ENCODE measurements around the gene MLC1.

MLC1 gene

DNA sequence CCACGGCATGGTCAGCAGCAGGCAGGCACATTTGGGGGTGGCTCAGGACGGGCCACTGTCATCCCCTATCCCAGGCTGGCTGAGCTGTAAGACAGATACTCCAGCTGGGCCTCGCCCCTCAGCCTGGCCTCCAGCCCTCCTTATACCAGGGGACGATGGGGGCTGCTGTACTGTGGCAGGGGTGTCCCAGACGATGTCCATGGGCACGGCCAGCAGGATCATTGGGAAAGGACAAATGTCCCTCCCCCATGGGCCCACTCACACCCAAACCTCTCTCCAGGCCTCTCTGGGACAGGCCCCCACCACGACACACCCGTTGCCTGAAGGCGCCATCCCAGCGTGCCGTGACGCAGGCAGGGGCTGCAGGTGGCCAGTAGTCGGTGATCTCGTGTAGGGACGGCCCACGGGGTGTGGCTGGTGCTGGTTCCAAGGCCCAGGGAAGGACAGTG, 71.1 kb downstream of the MLC1 start:
- no peak for DNase-seq

DNA sequence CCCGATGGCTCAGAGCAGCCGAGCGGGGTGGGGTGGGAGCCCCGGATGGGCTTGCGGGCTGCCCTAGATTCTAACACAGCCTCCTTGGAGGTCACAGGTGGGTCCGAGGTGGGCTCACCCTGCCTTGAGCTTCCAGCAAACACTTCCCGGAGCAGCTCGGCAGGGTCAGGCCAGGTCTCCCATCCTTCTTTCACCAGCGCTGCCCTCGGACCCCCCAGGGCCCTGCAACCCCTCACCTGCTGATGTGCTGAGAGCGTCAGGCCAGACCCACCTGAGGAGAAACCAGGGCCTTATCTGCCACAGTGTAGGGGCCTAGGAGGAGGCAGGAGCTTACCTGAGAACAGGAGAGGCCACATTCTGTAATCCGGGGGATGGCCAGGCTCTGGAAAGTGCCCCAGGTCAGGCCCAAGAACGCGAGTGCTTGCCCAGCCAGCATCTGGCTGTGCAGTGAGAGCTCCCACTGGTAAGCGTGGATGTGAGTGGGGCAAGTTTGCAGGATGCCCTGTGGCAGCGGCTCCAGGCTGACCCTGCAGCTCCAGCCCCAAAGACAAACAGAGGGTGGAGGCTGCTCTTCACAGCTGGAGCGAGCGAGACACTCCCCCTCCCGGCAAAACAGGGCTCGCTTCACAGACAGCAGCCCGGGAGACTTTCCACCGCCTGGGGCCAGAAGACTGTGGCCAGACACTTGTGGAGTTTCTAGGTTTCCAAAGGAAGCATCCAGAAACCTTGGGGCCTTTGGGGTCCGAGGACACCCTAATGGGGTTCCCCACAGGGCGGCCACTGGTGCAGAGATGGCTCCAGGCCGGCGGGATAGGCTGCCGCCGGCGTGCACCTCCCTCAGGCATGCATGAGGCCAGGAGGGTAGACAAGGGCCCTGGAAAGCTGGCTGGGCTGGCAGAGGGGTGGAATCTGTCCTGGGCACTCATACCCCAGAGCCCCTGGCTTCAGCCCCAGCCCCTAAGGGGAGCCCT, 72.7 kb downstream of the MLC1 start, which contains the start of gene IL17REL:
TSS of gene IL17REL (minus strand) at position 555 of the 971 bp plus-strand sequence. CDS start at position 436, 119 bp downstream.
- no peak for DNase-seq

DNA sequence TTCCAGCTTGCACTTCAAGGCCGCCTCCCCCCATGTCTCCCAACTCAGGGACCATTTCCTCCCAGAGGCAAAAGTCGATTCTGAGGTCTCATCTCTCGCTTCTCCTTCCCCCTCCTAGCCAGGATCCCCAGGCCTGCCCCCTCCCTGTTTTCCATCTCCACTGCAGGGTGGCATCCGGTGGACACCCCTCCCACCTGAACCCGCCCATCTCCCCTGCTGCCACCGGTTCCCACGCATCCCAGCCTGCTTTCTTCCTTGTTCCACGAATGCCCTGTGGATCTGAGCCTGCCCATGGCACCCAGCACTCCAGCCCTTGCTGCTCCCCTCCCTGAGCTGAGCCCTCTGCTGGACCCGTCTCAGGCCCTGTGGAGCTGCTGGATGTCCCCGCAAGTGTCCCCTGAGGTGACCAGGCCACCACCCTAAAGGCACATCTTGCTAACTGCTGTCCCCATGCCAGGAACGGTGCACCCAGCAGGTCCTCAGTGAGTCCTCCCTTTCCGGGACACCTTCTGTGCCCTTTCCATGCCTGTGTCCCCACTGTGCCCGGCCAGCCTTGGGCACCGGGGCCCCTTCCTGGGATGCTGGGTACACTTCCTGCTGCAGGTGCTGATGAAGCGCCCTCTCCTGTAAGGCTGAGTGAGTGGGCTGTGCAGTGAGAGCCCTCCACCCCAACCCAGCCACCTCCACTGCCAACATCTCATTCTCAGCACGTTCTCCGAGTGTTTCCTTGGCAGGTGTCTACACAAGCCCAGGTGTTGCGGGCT, 73.6 kb downstream of the MLC1 start:
- DNase-seq: no peak

DNA sequence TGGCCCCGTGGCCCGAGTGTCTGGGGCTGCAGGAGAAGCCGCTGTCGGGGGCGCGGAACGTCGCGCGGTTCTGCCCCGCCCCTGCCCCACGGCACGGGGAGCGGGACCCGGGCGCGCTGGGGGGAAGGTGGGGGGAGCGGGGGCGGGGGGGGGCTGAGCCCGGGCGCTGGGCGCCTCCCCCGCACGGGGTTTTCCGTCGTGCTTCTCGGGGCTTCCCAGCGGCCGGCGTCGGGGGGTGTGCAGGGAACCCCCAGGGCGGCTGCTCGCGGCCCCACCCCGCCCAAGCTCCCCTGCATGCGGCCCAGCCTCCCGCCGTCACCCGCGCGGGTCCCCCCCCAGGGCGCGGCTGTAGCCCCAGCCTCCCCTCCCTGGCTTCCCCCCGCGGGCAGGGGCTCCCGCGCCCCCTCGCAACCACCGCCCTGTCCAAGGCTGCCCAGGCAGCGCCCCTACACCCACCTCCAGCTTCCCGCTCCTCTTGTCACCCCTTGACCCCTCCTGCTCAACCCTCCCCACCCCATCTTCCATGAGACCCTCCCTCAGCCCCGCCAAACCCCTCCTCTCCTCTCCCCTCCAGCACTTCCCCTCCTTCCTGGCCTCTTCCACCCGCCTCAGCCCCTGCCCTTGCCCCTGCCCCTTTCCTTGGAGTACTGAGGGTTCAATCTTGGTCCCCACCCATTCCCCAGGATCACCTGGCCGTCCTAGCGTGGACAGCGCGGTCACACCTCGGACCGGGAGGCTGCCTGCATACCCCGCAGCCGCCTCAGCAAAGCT, 74.4 kb downstream of the MLC1 start:
- no peak for DNase-seq

DNA sequence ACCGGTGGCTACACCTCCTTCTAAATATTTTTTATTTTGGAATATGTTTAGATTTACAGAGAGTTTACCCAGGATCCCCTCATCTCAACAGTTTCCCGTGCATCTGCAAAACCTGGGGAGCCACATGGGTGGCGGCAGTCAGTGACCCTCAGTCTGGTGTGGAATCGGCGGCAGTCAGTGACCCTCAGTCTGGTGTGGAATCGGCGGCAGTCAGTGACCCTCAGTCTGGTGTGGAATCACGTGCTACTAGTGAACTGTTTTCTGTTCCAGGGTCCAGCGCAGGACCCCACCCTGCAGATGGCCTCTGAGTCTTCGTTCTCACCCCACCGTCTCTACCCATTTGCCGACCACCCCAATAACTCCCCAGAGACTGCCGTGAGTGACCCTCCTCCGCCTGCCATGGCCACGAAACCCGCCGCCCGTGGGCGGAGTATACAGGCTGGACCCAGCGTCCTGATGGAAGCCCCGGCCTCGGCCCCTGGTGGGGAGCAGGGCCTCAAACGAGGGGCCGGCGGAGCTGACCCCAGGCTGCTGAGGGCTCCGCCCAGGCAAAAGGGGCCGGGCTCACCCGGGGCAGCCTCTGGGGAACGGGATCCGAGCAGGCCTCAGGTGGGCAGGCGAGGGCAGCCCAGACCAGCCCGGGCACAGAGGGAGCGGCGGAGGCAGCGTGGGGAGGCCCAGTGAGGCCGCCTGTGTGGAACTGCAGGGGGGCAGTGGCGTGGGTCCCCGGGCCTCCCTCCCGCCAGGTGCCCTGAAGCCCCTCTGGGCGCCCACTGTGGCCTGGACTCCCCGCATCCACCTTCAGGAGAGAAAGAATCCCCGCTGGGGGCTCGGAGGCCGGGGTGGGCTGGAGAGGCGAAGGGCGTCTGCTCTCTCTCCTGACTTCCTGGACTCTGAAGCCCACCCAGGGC, 75.2 kb downstream of the MLC1 start:
- no peak for DNase-seq

All from NCI-H446 (cell line).